ENCODE data around the gene NKD2. TPM values are rescaled to one million over a fixed set of nuclear protein-coding genes. Genes with fewer than 3 reads are reported as not detected.

Gene NKD2
- total RNA-seq, 1 donor from 2014 or later = 28.3 TPM

- no peak for DNase-seq (ENCODE audit: low spot score, unreplicated experiment)
- no peaks in the 10 kb centered on the region for H3K27me3 Mint-ChIP-seq
- no peaks in the 10 kb centered on the region for H3K4me1 Mint-ChIP-seq (ENCODE audit: low read depth)
- H3K9me3 Mint-ChIP-seq (ENCODE audit: low read depth) = no peaks in the 10 kb centered on the region
- no peak for TF ChIP-seq CTCF (IDR thresholded peaks at IDR 0.05; ENCODE audit: unreplicated experiment)
- H3K27ac Mint-ChIP-seq = no peak overlapping the region
- H3K4me3 Mint-ChIP-seq (ENCODE audit: low read depth) = no peak overlapping the region
- no peaks in the 10 kb centered on the region for H3K36me3 Mint-ChIP-seq (ENCODE audit: insufficient read depth)
Observed at GRCh38 chr5:1029282-1029944, 20.8 kb downstream of the NKD2 start.

GRCh38 chr5:1029945-1030625 is 21.5 kb downstream of the NKD2 start:
- Mint-ChIP-seq H3K27me3 (no peaks in the 10 kb centered on the region), H3K36me3 (ENCODE audit: insufficient read depth) (peaks cover 4% of the 10 kb centered on the region), H3K4me3 (ENCODE audit: low read depth) (no peak overlapping the region), H3K9me3 (ENCODE audit: low read depth) (no peaks in the 10 kb centered on the region), H3K27ac (no peak overlapping the region), H3K4me1 (ENCODE audit: low read depth) (no peaks in the 10 kb centered on the region)
- no peak for TF ChIP-seq CTCF (IDR thresholded peaks at IDR 0.05; ENCODE audit: unreplicated experiment)
- no peak for DNase-seq (ENCODE audit: low spot score, unreplicated experiment)

- H3K9me3 Mint-ChIP-seq (ENCODE audit: low read depth) = no peaks in the 10 kb centered on the region
- no peaks in the 10 kb centered on the region for H3K4me1 Mint-ChIP-seq (ENCODE audit: low read depth)
- no peak overlapping the region for H3K27ac Mint-ChIP-seq
- H3K27me3 Mint-ChIP-seq = no peaks in the 10 kb centered on the region
- no peak overlapping the region for H3K4me3 Mint-ChIP-seq (ENCODE audit: low read depth)
- TF ChIP-seq CTCF (IDR thresholded peaks at IDR 0.05; ENCODE audit: unreplicated experiment) = no peak
- peaks cover 5% of the 10 kb centered on the region for H3K36me3 Mint-ChIP-seq (ENCODE audit: insufficient read depth)
- DNase-seq (ENCODE audit: low spot score, unreplicated experiment) = no peak
Observed at GRCh38 chr5:1030801-1031271, 22.2 kb downstream of the NKD2 start.

GRCh38 chr5:1031306-1031959 is 22.8 kb downstream of the NKD2 start:
- H3K4me3 Mint-ChIP-seq (ENCODE audit: low read depth) = no peak overlapping the region
- no peaks in the 10 kb centered on the region for H3K27me3 Mint-ChIP-seq

More at GRCh38 chr5:1031306-1031959, 22.8 kb downstream of the NKD2 start:
- H3K27ac Mint-ChIP-seq = no peak overlapping the region
- DNase-seq (ENCODE audit: low spot score, unreplicated experiment) = no peak
- no peaks in the 10 kb centered on the region for H3K9me3 Mint-ChIP-seq (ENCODE audit: low read depth)
- TF ChIP-seq CTCF (IDR thresholded peaks at IDR 0.05; ENCODE audit: unreplicated experiment) = no peak
- no peaks in the 10 kb centered on the region for H3K4me1 Mint-ChIP-seq (ENCODE audit: low read depth)
- H3K36me3 Mint-ChIP-seq (ENCODE audit: insufficient read depth) = peaks cover 5% of the 10 kb centered on the region
